H9 (cell line): ENCODE data around the gene GSAP. TPM values are rescaled to one million over a fixed set of nuclear protein-coding genes. Genes with fewer than 3 reads are reported as not detected.

Source experiments
- DNase-seq: peaks from one replicate; pipeline ENCODE4 v3.0.0-alpha.2; 2017
- H2AFZ ChIP-seq: one replicate; pipeline ENCODE4 v1.6.1; 2013; ENCODE audit warnings: mild to moderate bottlenecking, low read length, control low read depth, moderate library complexity
- H2AK5ac ChIP-seq: 2 replicates; pipeline ENCODE4 v1.6.1; 2013; ENCODE audit warnings: low read length, control low read depth, mixed read lengths; ENCODE audit not compliant: insufficient read length
- H2BK120ac ChIP-seq: one replicate; pipeline ENCODE4 v1.6.1; 2013; ENCODE audit warnings: low read depth, mild to moderate bottlenecking, low read length, control low read depth, inconsistent platforms; ENCODE audit not compliant: poor library complexity, severe bottlenecking
- H2BK12ac ChIP-seq: 2 replicates; pipeline ENCODE4 v1.6.1; 2013; ENCODE audit warnings: low read length, control low read depth, mixed read lengths, low read depth; ENCODE audit not compliant: insufficient read length
- H2BK15ac ChIP-seq: 2 replicates; pipeline ENCODE4 v1.6.1; 2013; ENCODE audit warnings: low read depth, low read length, control low read depth
- H2BK20ac ChIP-seq: one replicate; pipeline ENCODE4 v1.6.1; 2013; ENCODE audit warnings: low read depth, mild to moderate bottlenecking, low read length, control low read depth, inconsistent platforms; ENCODE audit not compliant: poor library complexity, severe bottlenecking
- H2BK5ac ChIP-seq: 2 replicates; pipeline ENCODE4 v1.6.1; 2013; ENCODE audit warnings: low read length, control low read depth, mixed read lengths; ENCODE audit not compliant: insufficient read length
- H3K14ac ChIP-seq: 2 replicates; pipeline ENCODE4 v1.6.1; 2013; ENCODE audit warnings: low read length, control low read depth; ENCODE audit not compliant: insufficient read depth
- H3K18ac ChIP-seq: 2 replicates; pipeline ENCODE4 v1.6.1; 2013; ENCODE audit warnings: low read depth, mild to moderate bottlenecking, mixed read lengths, low read length, control low read depth; ENCODE audit not compliant: insufficient read length
- H3K23ac ChIP-seq: 2 replicates; pipeline ENCODE4 v1.6.1; 2013; ENCODE audit warnings: low read length, control low read depth, mixed read lengths, low read depth; ENCODE audit not compliant: insufficient read length
- H3K23me2 ChIP-seq: 2 replicates; pipeline ENCODE4 v1.6.1; 2013; ENCODE audit warnings: low read depth, mild to moderate bottlenecking, mixed read lengths, low read length, control low read depth; ENCODE audit not compliant: insufficient read length, poor library complexity, severe bottlenecking
- H3K27ac ChIP-seq: 2 replicates; pipeline ENCODE4 v1.5.1; 2013; ENCODE audit warnings: low read length, control low read depth, mixed read lengths, low read depth; ENCODE audit not compliant: insufficient read length
- H3K27me3 ChIP-seq: 2 replicates; pipeline ENCODE4 v1.6.1; 2013; ENCODE audit warnings: low read length, control low read depth, inconsistent platforms; ENCODE audit not compliant: insufficient read depth
- H3K4ac ChIP-seq: 2 replicates; pipeline ENCODE4 v1.6.1; 2013; ENCODE audit warnings: low read depth, mild to moderate bottlenecking, control low read depth, inconsistent platforms, low read length, moderate library complexity
- H3K4me1 ChIP-seq: 2 replicates; pipeline ENCODE4 v1.6.1; 2013; ENCODE audit warnings: low read length, control low read depth, inconsistent platforms; ENCODE audit not compliant: insufficient read depth
- H3K4me2 ChIP-seq: 2 replicates; pipeline ENCODE4 v1.6.1; 2013; ENCODE audit warnings: low read length, control low read depth, mixed read lengths; ENCODE audit not compliant: insufficient read length, insufficient read depth
- H3K56ac ChIP-seq: 2 replicates; pipeline ENCODE4 v1.6.1; 2013; ENCODE audit warnings: low read depth, mild to moderate bottlenecking, mixed read lengths, low read length, control low read depth; ENCODE audit not compliant: insufficient read length
- H3K79me1 ChIP-seq: 2 replicates; pipeline ENCODE4 v1.6.1; 2013; ENCODE audit warnings: low read depth, mild to moderate bottlenecking, moderate library complexity, low read length, control low read depth, inconsistent platforms; ENCODE audit not compliant: insufficient read depth, poor library complexity, severe bottlenecking
- H3K79me2 ChIP-seq: 2 replicates; pipeline ENCODE4 v1.6.1; 2013; ENCODE audit warnings: low read length, control low read depth, inconsistent platforms; ENCODE audit not compliant: insufficient read depth
- H3K9ac ChIP-seq: 2 replicates; pipeline ENCODE4 v1.6.1; 2013; ENCODE audit warnings: low read length, control low read depth, mixed read lengths; ENCODE audit not compliant: insufficient read length; ENCODE audit errors: extremely low read depth
- H3K9me3 ChIP-seq: one replicate; pipeline ENCODE4 v1.6.1; 2013; ENCODE audit warnings: low read depth, low read length, inconsistent platforms; ENCODE audit not compliant: control insufficient read depth
- H3T11ph ChIP-seq: one replicate; pipeline ENCODE4 v1.6.1; 2013; ENCODE audit warnings: mild to moderate bottlenecking, low read length, control low read depth, inconsistent platforms
- H4K20me1 ChIP-seq: one replicate; pipeline ENCODE4 v1.6.1; 2013; ENCODE audit not compliant: control insufficient read depth, insufficient read length, insufficient read depth
- H4K5ac ChIP-seq: 2 replicates; pipeline ENCODE4 v1.6.1; 2013; ENCODE audit warnings: low read depth, mild to moderate bottlenecking, mixed read lengths, low read length, control low read depth; ENCODE audit not compliant: insufficient read length
- H4K8ac ChIP-seq: replicated peaks from 2 replicates; pipeline ENCODE4 v1.6.1; 2013; ENCODE audit warnings: low read length, control low read depth, mixed read lengths, low read depth; ENCODE audit not compliant: insufficient read length
- H4K91ac ChIP-seq: 2 replicates; pipeline ENCODE4 v1.6.1; 2013; ENCODE audit warnings: low read depth, mild to moderate bottlenecking, moderate library complexity, mixed read lengths, low read length, control low read depth; ENCODE audit not compliant: insufficient read length
- H3K27ac Mint-ChIP-seq, 3 experiments: 2 replicates in 2 of 3; 3 replicates in 1 of 3; pipeline ENCODE4 v1.8.0; 2020 to 2021; ENCODE audit warnings: mixed read lengths in 3 of 3, mild to moderate bottlenecking in 1 of 3, moderate library complexity in 1 of 3
- H3K27me3 Mint-ChIP-seq: 2 replicates; pipeline ENCODE4 v1.8.0; 2021; ENCODE audit warnings: low read depth, mild to moderate bottlenecking, moderate library complexity, mixed read lengths
- H3K36me3 Mint-ChIP-seq, 3 experiments: 2 replicates in 2 of 3; 3 replicates in 1 of 3; pipeline ENCODE4 v1.8.0; 2020 to 2021; ENCODE audit warnings: low read depth in 3 of 3, mixed read lengths in 3 of 3; ENCODE audit not compliant: insufficient read depth in 1 of 3
- H3K4me1 Mint-ChIP-seq, 2 experiments: 2 replicates each; pipeline ENCODE4 v1.8.0; 2020; ENCODE audit warnings: mixed read lengths in 2 of 2
- H3K4me3 Mint-ChIP-seq, 2 experiments: 2 replicates in 1 of 2; 3 replicates in 1 of 2; pipeline ENCODE4 v1.8.0; 2020 to 2021; ENCODE audit warnings: mild to moderate bottlenecking in 2 of 2, mixed read lengths in 2 of 2, moderate library complexity in 1 of 2
- H3K9me3 Mint-ChIP-seq, 2 experiments: 2 replicates in 1 of 2; 3 replicates in 1 of 2; pipeline ENCODE4 v1.8.0; 2020; ENCODE audit warnings: mild to moderate bottlenecking in 2 of 2, mixed read lengths in 2 of 2, moderate library complexity in 1 of 2
- WGBS: extraction: QIAGEN DNeasy Blood & Tissue Kit; methylation state at CpG from one replicate; pipeline ENCODE4 v1.1.7; 2013; ENCODE audit warnings: missing lambda C conversion rate, low lambda C conversion rate, mixed read lengths; ENCODE audit not compliant: insufficient read length; ENCODE audit errors: extremely low coverage; 5-methylcytosine and 5-hydroxymethylcytosine counted together
- total RNA-seq: library from RNA; stranded (reverse); gene quantifications from 2 replicates; pipeline ENCODE4 v1.2.1, GENCODE V29; 2021
- TF ChIP-seq, protein P1 (sequence below): fragments of 200-600 bp; sonication (generic); conservative IDR thresholded peaks from 3 replicates; pipeline ENCODE4 v1.8.0; 2021; ENCODE audit warnings: antibody characterized with exemption, mild to moderate bottlenecking

The GSAP gene
- total RNA-seq, 1 experiment from 2014 or later: 1.9 TPM

DNA sequence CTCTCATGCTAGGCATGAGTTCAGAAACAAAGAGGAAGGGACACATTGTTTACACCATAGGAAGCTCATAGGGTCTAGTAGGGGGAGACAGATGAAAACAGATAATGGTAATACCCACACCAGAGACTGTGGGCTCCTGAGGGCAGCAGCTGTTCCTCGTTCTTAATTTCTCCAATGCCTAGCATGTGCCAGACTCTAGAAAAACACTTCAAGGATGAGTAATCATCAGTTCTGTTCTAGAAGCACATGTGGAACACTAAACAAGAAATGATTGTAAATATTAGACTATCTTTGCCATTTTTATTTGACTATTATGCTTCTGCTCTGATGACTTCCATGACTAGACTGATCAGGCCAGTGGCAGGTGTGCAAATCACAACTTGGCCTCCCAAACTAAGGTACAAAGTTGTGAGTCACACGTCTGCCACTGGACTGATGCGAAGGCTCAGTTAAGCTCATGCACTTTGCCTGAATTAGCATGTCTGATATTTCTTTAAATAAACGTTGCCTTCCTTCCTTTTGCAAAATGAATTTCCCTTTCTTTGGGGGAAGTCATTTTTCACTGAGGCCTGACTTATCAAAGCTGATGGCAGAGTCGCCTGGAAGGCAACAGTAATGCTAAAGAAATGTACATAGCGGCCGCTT, 127.4 kb downstream of the GSAP start:
- H3K4ac ChIP-seq: no peak overlapping the region
- H2AFZ ChIP-seq: no peak overlapping the region
- H3K27me3 Mint-ChIP-seq: no peaks in the 10 kb centered on the region; the same call in 1 of the 2 replicates
- no peak overlapping the region for H3K4me2 ChIP-seq
- H4K8ac ChIP-seq: no peak overlapping the region
- peaks cover 2 to 5% of the 10 kb centered on the region in 2 experiments; a peak in 3 of 4 replicates for H3K4me1 Mint-ChIP-seq
- no peak overlapping the region for H4K91ac ChIP-seq
- H3K36me3 Mint-ChIP-seq: no peaks in the 10 kb centered on the region
- no peak overlapping the region for H3T11ph ChIP-seq
- no peaks in the 10 kb centered on the region for H3K23me2 ChIP-seq
- no peaks in the 10 kb centered on the region for H3K27me3 ChIP-seq
- no peak overlapping the region for H3K27ac Mint-ChIP-seq
- no peaks in the 10 kb centered on the region for H3K4me1 ChIP-seq
- no peak overlapping the region for H2BK15ac ChIP-seq
- no peak overlapping the region for H3K18ac ChIP-seq
- no peak overlapping the region for H2BK20ac ChIP-seq
- H3K23ac ChIP-seq: no peak overlapping the region
- H2BK5ac ChIP-seq: no peak overlapping the region
- H2BK12ac ChIP-seq: no peak overlapping the region
- H3K9me3 Mint-ChIP-seq: peaks cover 0 to 2% of the 10 kb centered on the region in 2 experiments; a peak in 1 of 5 replicates
- WGBS: no CpG with 5 or more reads among the region's 7 CpGs
- DNase-seq: no peak
- no peak overlapping the region for H3K9ac ChIP-seq
- TF ChIP-seq, protein P1, sequence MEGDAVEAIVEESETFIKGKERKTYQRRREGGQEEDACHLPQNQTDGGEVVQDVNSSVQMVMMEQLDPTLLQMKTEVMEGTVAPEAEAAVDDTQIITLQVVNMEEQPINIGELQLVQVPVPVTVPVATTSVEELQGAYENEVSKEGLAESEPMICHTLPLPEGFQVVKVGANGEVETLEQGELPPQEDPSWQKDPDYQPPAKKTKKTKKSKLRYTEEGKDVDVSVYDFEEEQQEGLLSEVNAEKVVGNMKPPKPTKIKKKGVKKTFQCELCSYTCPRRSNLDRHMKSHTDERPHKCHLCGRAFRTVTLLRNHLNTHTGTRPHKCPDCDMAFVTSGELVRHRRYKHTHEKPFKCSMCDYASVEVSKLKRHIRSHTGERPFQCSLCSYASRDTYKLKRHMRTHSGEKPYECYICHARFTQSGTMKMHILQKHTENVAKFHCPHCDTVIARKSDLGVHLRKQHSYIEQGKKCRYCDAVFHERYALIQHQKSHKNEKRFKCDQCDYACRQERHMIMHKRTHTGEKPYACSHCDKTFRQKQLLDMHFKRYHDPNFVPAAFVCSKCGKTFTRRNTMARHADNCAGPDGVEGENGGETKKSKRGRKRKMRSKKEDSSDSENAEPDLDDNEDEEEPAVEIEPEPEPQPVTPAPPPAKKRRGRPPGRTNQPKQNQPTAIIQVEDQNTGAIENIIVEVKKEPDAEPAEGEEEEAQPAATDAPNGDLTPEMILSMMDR: no peak
- no peak overlapping the region for H4K5ac ChIP-seq
- H3K4me3 Mint-ChIP-seq: no peak overlapping the region
- no peak overlapping the region for H2AK5ac ChIP-seq
- no peaks in the 10 kb centered on the region for H3K79me2 ChIP-seq
- H4K20me1 ChIP-seq: no peaks in the 10 kb centered on the region
- no peak overlapping the region for H3K27ac ChIP-seq
- H3K9me3 ChIP-seq: no peaks in the 10 kb centered on the region
- H2BK120ac ChIP-seq: no peak overlapping the region
- no peaks in the 10 kb centered on the region for H3K79me1 ChIP-seq
- H3K56ac ChIP-seq: no peak overlapping the region
- no peak overlapping the region for H3K14ac ChIP-seq
